Mucosa of stomach (tissue), 1 donor: ENCODE data around the gene OMD.

Experiments
- H3K27me3 ChIP-seq: one replicate; pipeline ENCODE4 v1.7.0; 2013; ENCODE audit warnings: mild to moderate bottlenecking, low read length; ENCODE audit not compliant: control insufficient read depth, insufficient read depth
- H3K36me3 ChIP-seq: one replicate; pipeline ENCODE4 v1.7.0; 2013; ENCODE audit warnings: low read length; ENCODE audit not compliant: control insufficient read depth, insufficient read depth
- H3K4me1 ChIP-seq: one replicate; pipeline ENCODE4 v1.7.0; 2013; ENCODE audit warnings: mild to moderate bottlenecking, low read length; ENCODE audit not compliant: control insufficient read depth, insufficient read depth
- H3K4me3 ChIP-seq: one replicate; pipeline ENCODE4 v1.7.0; 2013; ENCODE audit warnings: low read length
- H3K9ac ChIP-seq: one replicate; pipeline ENCODE4 v1.7.0; 2013; ENCODE audit warnings: mild to moderate bottlenecking, low read length, moderate library complexity
- H3K9me3 ChIP-seq: one replicate; pipeline ENCODE4 v1.7.0; 2013; ENCODE audit warnings: mild to moderate bottlenecking, low read length, moderate library complexity; ENCODE audit not compliant: control insufficient read depth
- donor health status: Pancreatic carcinoma.

Gene OMD, protein sequence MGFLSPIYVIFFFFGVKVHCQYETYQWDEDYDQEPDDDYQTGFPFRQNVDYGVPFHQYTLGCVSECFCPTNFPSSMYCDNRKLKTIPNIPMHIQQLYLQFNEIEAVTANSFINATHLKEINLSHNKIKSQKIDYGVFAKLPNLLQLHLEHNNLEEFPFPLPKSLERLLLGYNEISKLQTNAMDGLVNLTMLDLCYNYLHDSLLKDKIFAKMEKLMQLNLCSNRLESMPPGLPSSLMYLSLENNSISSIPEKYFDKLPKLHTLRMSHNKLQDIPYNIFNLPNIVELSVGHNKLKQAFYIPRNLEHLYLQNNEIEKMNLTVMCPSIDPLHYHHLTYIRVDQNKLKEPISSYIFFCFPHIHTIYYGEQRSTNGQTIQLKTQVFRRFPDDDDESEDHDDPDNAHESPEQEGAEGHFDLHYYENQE

DNA sequence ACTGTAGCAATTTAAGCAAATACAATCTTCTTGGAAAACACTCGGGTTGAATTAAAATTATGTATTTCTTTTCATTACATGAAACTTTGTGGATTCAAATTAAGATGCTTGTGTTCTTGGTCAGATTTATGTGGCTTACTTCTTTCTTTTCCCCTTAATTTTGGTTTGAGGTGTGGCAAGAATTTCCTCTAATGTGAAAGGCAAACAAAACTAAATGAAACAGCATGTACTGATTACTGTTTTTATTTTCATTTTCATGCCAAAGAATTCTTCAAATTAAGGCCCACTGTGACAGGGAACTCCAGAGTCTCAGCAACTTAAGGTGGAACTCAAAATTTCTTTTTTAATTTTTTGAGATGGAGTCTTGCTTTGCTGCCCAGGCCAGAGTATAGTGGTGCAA is at the start of gene OMD:
OMD (minus strand) TSS at position 132 of the 400 bp plus-strand sequence. CDS start 6,913 bp downstream, outside the sequence.
- Histone ChIP-seq H3K4me1 (no peaks in the 10 kb centered on the region), H3K36me3 (no peaks in the 10 kb centered on the region), H3K9ac (no peak within 1 kb of the TSS), H3K4me3 (no peak within 1 kb of the TSS), H3K9me3 (no peaks in the 10 kb centered on the region), H3K27me3 (no peaks in the 10 kb centered on the region)

DNA sequence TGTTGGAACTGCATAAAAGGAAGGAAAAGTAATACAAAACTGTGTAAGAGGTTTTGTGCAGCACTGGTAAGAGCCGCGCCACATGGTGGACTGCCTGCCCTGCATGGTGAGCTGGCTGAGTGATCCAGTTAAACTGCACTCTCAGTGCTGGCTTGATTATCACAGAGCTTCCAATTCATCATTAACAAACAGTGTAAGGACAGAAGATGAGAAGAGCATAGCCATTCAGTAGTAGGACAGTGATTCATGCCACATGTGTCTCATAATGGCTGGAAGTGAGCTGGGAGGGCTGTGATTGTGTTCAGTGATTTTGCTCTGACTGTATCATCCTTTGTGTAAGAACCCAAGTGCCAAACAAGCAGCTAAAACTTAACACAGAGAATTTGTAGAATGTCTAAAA is 43.9 kb upstream of the OMD start:
- H3K27me3 ChIP-seq, result no peaks in the 10 kb centered on the region
- H3K4me1 ChIP-seq, result peaks cover 13% of the 10 kb centered on the region
- no peaks in the 10 kb centered on the region for H3K36me3 ChIP-seq
- H3K9ac ChIP-seq, result no peak overlapping the region
- H3K4me3 ChIP-seq, result no peak overlapping the region
- no peaks in the 10 kb centered on the region for H3K9me3 ChIP-seq

DNA sequence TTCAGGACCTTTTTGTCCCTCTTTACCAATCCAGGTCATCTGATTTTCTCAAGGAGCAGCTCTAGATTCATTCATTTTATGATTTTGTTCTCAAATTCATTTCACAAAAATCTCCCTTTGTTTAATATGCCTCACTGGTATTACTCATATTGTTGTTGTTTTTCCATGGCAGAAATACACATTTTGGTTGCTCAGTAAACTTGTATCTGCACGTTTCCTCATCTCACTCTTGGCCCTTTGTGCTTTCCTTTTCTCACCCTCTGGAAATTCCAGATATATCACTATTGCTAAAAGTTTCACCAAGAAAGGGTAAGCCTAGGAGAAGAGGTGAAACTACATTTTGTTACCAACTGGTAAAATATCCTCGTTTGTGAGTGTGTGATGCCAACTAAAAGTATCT is 43.2 kb upstream of the OMD start:
- Histone ChIP-seq H3K36me3 (no peaks in the 10 kb centered on the region), H3K4me3 (no peak overlapping the region), H3K9me3 (no peaks in the 10 kb centered on the region), H3K4me1 (peaks cover 17% of the 10 kb centered on the region), H3K27me3 (no peaks in the 10 kb centered on the region), H3K9ac (no peak overlapping the region)

DNA sequence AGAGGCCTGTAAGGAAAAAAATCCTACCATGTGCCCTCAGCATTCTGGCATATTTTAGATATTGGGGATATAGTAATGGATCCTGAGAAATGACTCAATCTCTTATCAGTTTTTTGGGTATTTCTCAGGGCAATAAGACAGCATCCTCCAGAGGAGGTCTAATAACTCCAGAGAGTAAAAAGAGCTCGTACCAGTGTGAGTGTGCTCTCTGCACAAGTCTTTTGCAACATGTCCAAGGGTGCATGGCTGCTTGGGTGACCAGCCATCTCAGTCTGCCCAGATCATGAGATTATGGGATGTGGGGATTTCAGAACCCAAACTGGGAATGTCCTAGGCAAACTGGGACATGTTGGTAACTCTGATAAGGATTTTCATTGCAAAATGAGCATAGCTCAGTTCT is 42.8 kb upstream of the OMD start:
- no peaks in the 10 kb centered on the region for H3K27me3 ChIP-seq

DNA sequence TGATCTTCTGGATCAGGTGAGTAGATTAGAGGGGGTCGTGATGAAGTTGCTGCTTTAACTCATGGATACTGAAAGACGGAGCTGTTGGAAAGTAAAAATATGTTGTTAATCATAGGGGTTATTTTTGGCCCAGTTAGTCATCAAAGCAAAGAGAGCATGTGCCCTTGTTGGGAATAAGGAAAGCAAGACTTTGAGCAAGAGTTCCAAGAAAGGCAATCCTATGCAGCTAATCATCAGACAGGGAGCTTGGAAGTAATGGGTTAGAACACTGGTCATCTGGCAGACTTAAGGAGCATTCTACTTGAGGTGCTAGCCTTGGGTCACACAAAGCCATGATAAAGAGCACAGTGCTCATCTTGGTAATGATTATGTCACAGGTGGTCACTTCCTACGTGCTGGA is 39.7 kb upstream of the OMD start:
- no peaks in the 10 kb centered on the region for H3K9me3 ChIP-seq
- no peak overlapping the region for H3K4me3 ChIP-seq
- H3K36me3 ChIP-seq, result no peaks in the 10 kb centered on the region
- H3K4me1 ChIP-seq, result peaks cover 17% of the 10 kb centered on the region
- H3K9ac ChIP-seq, result no peak overlapping the region
- H3K27me3 ChIP-seq, result no peaks in the 10 kb centered on the region

More for the DNA sequence above, 42.8 kb upstream of the OMD start:
- H3K9ac ChIP-seq, result no peak overlapping the region
- no peaks in the 10 kb centered on the region for H3K9me3 ChIP-seq
- no peaks in the 10 kb centered on the region for H3K36me3 ChIP-seq
- no peak overlapping the region for H3K4me3 ChIP-seq
- peaks cover 17% of the 10 kb centered on the region for H3K4me1 ChIP-seq

DNA sequence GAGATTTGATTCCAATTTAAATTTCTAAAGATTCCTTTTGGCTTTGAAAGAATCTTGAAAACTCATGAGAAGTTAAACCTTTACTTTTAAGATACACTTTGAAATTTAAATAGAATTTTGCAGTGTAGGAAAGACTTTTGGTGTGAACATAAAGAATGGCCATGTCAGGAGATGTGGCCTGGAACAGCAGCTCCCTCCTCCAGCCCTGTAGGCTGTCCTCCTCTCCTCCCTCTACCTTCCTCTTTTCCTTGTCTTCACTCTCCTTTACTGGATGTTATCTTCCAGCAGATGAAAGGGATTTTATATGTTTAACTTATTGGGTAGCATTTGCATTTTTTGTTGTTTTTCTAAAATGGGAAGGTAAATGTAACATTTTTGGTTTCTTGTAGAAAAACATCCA is 39.1 kb upstream of the OMD start:
- Histone ChIP-seq H3K9me3 (no peaks in the 10 kb centered on the region), H3K4me3 (no peak overlapping the region), H3K27me3 (no peaks in the 10 kb centered on the region), H3K9ac (no peak overlapping the region), H3K36me3 (no peaks in the 10 kb centered on the region), H3K4me1 (peaks cover 17% of the 10 kb centered on the region)

DNA sequence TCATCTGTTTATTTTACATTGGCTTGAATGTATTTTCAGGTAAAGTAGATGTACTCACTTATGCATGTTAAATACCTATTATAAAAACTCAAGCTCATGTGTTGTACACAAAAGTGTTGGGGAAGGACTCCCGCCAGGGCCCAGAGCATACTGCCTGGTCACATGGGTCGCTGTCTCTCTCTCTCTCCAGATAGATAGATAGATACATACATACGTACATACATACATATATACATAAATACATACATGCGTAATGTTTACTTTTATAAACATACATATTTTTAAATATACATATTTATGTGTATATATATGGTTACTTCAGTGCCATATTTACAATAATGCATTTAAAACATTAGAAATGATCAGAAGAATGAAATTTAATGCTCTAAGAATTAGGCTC is 33.3 kb upstream of the OMD start:
- H3K9ac ChIP-seq, result no peak overlapping the region
- no peaks in the 10 kb centered on the region for H3K4me1 ChIP-seq
- no peaks in the 10 kb centered on the region for H3K27me3 ChIP-seq
- no peaks in the 10 kb centered on the region for H3K9me3 ChIP-seq
- H3K36me3 ChIP-seq, result no peaks in the 10 kb centered on the region
- H3K4me3 ChIP-seq, result no peak overlapping the region

DNA sequence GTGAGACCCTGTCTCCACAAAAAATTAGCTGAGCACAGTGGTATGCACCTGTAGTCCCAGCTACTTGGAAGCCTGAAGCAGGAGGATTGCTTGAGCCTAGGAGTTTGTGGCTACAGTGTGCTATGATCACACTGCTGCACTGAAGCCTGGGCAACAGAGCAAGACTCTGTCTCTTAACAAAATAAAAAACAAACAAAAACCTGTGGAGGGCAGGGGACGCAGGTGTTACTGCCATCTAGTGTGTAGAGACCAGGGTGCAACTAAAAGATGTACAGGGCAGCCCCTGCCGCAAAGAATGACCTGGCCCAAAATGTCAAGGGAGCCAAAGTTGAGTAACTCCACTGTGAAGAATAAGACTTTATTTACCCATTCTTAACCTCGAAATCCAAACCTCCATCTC is 30.9 kb upstream of the OMD start:
- no peaks in the 10 kb centered on the region for H3K9me3 ChIP-seq
- H3K4me3 ChIP-seq, result no peak overlapping the region
- H3K4me1 ChIP-seq, result no peaks in the 10 kb centered on the region
- no peaks in the 10 kb centered on the region for H3K36me3 ChIP-seq
- no peaks in the 10 kb centered on the region for H3K27me3 ChIP-seq
- H3K9ac ChIP-seq, result no peak overlapping the region

DNA sequence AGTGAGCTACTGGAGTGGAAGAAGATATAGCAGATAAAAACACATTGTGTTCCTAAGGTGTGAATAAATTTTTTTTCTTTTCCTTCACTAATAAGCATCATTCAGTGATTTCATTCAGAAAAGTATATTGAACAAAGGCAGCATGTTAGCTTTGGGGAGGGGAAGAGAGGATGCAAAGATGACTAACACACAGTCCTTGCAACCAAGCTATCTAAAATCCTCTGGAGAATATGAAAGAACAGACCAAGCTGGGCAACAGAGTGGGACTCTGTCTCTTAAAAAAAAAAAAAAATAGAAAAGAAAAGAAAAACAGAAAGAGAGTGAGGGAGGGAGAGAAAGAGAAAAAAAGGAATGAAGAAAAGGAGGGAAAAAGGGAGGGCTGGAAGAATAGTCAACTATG is 22.3 kb upstream of the OMD start:
- H3K4me3 ChIP-seq, result no peak overlapping the region
- no peaks in the 10 kb centered on the region for H3K27me3 ChIP-seq
- H3K4me1 ChIP-seq, result no peaks in the 10 kb centered on the region
- H3K9ac ChIP-seq, result no peak overlapping the region
- no peaks in the 10 kb centered on the region for H3K9me3 ChIP-seq
- H3K36me3 ChIP-seq, result no peaks in the 10 kb centered on the region

DNA sequence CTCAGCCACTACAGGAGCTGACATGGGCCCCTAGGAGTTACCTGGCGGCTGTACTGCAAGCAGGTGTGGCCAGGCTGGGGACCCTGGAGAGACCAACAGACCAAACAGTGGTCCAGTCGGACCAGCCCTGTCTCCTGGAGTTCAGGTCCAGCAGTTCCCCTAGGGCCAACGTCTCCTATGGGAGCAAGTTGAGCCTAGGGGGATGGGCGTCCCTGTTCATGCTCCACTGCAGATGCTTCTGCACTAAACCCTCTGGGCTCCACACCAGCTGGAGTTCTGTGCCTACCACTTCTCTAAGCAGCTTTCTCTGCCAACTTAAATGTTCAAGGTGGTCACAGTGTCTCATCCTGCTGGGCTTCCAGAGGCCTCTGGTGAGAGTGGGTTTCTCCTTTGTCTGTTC is 20.6 kb upstream of the OMD start:
- Histone ChIP-seq H3K4me1 (no peaks in the 10 kb centered on the region), H3K27me3 (no peaks in the 10 kb centered on the region), H3K9ac (no peak overlapping the region), H3K36me3 (no peaks in the 10 kb centered on the region), H3K4me3 (no peak overlapping the region), H3K9me3 (no peaks in the 10 kb centered on the region)

DNA sequence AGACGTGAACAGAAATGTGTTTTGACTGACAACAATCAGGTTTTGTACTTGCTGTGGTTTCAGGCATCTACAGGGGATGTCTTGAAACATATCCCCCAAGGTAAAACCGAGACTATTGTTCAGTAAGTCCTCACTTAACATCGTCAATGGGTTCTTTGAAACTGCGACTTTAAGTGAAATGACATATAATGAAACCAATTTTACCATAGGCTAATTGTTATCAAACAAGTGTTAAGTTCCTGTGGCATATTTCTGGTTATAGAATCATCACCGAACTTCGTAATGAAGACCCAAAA is 16.4 kb upstream of the OMD start:
- Histone ChIP-seq H3K4me1 (no peaks in the 10 kb centered on the region), H3K9ac (no peak overlapping the region), H3K9me3 (no peaks in the 10 kb centered on the region), H3K27me3 (no peaks in the 10 kb centered on the region), H3K36me3 (no peaks in the 10 kb centered on the region), H3K4me3 (no peak overlapping the region)

DNA sequence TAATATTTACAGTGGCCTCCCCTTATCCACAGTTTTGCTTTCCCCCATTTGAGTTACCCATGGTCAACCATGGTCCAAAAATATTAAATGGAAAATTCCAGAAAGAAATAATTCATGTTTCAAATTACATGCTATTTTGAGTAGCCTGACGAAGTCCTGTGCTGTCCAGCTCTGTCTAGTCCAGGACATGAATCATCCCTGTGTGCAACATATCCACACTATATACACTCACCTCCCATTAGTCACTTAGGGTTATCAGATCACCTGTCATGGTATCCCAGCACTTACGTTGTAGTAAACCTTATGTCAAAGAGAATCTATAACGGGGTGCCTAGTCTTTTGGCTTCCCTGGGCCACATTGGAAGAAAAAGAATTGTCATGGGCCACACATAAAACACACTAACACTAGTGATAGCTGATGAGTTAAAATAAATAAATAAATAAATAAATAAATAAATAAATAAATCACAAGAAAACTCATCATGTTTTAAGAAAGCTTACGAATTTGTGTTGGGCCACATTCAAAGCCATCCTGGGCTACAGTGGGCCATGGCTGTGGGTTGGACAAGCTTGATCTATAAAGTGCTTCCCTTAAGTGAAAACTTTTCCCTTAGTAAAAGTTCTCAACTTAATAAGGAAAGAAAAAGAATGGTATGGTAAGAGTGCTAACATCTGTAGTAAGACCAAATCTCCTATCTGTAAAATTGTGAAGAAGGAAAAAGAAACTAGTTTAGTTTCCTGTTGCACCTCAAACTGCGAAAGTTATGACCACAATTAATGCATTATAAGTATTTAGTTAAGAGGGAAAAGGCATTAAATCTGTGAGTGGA is 15.9 kb upstream of the OMD start:
- H3K4me1 ChIP-seq, result no peaks in the 10 kb centered on the region
- no peaks in the 10 kb centered on the region for H3K27me3 ChIP-seq
- H3K36me3 ChIP-seq, result no peaks in the 10 kb centered on the region
- no peak overlapping the region for H3K9ac ChIP-seq
- no peaks in the 10 kb centered on the region for H3K9me3 ChIP-seq
- no peak overlapping the region for H3K4me3 ChIP-seq
